ENCODE results near the gene DNASE1L1.

- TF ChIP-seq CTCF (IDR thresholded peaks at IDR 0.05) (no peak), POLR2A (IDR thresholded peaks at IDR 0.05) (no peak)
These were observed 5.9 kb downstream of the DNASE1L1 start for GRCh38 chrX:154403192-154403591.
